ENCODE results near the gene AP1B1.

DNA sequence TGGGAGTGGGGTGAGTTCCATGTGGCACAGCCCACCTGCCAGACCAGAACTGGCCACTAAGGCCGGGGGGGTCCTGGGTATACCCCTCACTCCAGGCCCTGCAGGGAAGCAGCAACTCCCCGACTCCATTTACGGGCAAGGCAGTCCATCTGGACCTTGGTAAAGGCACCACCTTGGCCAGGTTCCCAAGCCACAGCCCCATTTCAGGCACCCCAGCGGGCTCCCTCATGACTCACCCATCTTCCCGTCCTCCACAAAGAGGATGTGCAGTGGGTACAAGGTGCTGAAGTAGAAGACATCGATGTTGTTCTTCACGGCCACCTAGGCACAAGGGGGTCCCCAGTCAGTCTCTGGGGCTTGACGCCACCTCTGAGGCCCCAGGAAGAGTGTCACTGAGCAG lies 57.2 kb downstream of the AP1B1 start:
- no peak for TF ChIP-seq BHLHE40 (IDR thresholded peaks at IDR 0.05; ENCODE audit: borderline replicate concordance)
- no peak for TF ChIP-seq FOXM1 (IDR thresholded peaks at IDR 0.05; ENCODE audit: borderline replicate concordance)
- no peak for TF ChIP-seq NFRKB (IDR thresholded peaks at IDR 0.05)
- no peak for TF ChIP-seq SUZ12 (IDR thresholded peaks at IDR 0.05)

Measured in HEK293T (cell line).